Pancreas (tissue), 10 donors: ENCODE results near the gene NFIX. TPM values are rescaled to one million over a fixed set of nuclear protein-coding genes. Genes with fewer than 3 reads are reported as not detected.
"Not testable (repeated sequence)": the region's sequence is repeated elsewhere in the genome, so short reads cannot be mapped to it uniquely, and the experiment has no call there.

Experiments
- ATAC-seq, 4 donors: fragments of 200-7000 bp; cut with Tn5 transposase; one replicate each; pipeline versions ENCODE4 v1.8.0 to v1.9.1; 2020; ENCODE audit warnings: mild to moderate bottlenecking in 4 of 4, moderate library complexity in 4 of 4
- DNase-seq, 6 donors: peaks; one replicate each; pipeline ENCODE4 v3.0.0-alpha.2; 2020
- FAIRE-seq: peaks from 2 replicates; lab custom pipeline; 2012; peaks lifted over from hg19 to GRCh38; lab: Jason Lieb, UNC
- H3K27ac ChIP-seq, 4 donors: fragments of 200-600 bp; sonication (generic); 1 replicate in 3 of 4; 2 replicates in 1 of 4; pipeline versions ENCODE4 v1.5.0 to v1.8.0; 2020
- H3K27me3 ChIP-seq, 4 donors: fragments of 200-600 bp; one replicate each; pipeline ENCODE4 v1.8.0; 2021
- H3K36me3 ChIP-seq, 3 donors: fragments of 200-600 bp; sonication (generic) in 1 of 3; one replicate each; pipeline versions ENCODE4 v1.5.0 to v1.8.0; 2020 to 2021
- H3K4me1 ChIP-seq, 3 donors: fragments of 200-600 bp; one replicate each; pipeline ENCODE4 v1.8.0; 2021
- H3K4me3 ChIP-seq, 4 donors: fragments of 200-600 bp; sonication (generic) in 2 of 4; one replicate each; pipeline versions ENCODE4 v1.5.0 to v1.8.0; 2020 to 2021
- H3K9me3 ChIP-seq, 4 donors: fragments of 200-600 bp; one replicate each; pipeline ENCODE4 v1.8.0; 2021
- CTCF ChIP-seq, 4 donors: fragments of 200-600 bp; sonication (generic) in 3 of 4; IDR thresholded peaks; one replicate each; pipeline versions ENCODE4 v1.5.0 to v1.8.0; 2021; ENCODE audit warnings: antibody characterized with exemption in 4 of 4
- WGBS, 2 donors: extraction: QIAGEN DNeasy Blood & Tissue Kit; methylation state at CpG; one replicate each; pipeline ENCODE4 v1.1.7; 2013; 5-methylcytosine and 5-hydroxymethylcytosine counted together
- intact Hi-C, 3 donors: fragments of 100-400 bp; cut with DNase I; formaldehyde crosslinking; loops; one replicate each; pipeline versions ENCODE4 v1.11.1 to v1.14.2; 2022
- polyA plus RNA-seq, 2 donors: library from polyadenylated mRNA; stranded (reverse); fragments of 200-250 nt; gene quantifications; one replicate each; pipeline ENCODE4 v1.2.3, GENCODE V29; 2013
- total RNA-seq, 6 donors: library from RNA; stranded (reverse); fragmentation: NEBNext Ultra II Directional in 4 of 6; extraction: Animal tissue kit (Norgen Biotek cat#: 25700) in 4 of 6; gene quantifications; one replicate each; pipeline versions ENCODE4 v1.2.1 to v1.2.4, GENCODE V29; 2021 to 2023
- donor health status: healthy with polysubstance abuse.
- donor health status: DM: no; HTN: no; CAD: no; lungs with moderate emphysema.
- donor health status: DM: no; HTN: no; CAD: no.
- donor health status: control.
- donor health status: control.
- donor health status: Bipolar disorder and iron deficiency.
- donor health status: DM: yes; HTN: yes; CAD: no.
- donor health status: DM: no; HTN: no; CAD: no.
- donor health status: DM: no; HTN: no; CAD: no.
- donor health status: DM: yes; HTN: yes; CAD: no.

The NFIX gene
- total and polyA plus RNA-seq, 8 donors: 8.3 to 45.1 (median 32.7) TPM

GRCh38 chr19:12947702-12948611 lies 47.3 kb upstream of the NFIX start:
- FAIRE-seq (no peak), DNase-seq (peak in 3 of 6 donors; percentile 31 to 75 (median 61)), ATAC-seq (no peak)
- no peaks in the 10 kb centered on the region for H3K9me3 ChIP-seq
- H3K27me3 ChIP-seq: no peaks in the 10 kb centered on the region
- peaks cover 7 to 17% (median 9%) of the 10 kb centered on the region in 3 donors for H3K4me1 ChIP-seq
- H3K27ac ChIP-seq: no peak overlapping the region
- peaks cover 4 to 60% (median 40%) of the 10 kb centered on the region in 3 donors for H3K36me3 ChIP-seq
- TF ChIP-seq CTCF (IDR thresholded peaks at IDR 0.05): no peak
- intact Hi-C loops: no loop called here
- WGBS, 2 donors: 74 to 79% methylated on average over 27 to 28 of the region's 28 CpGs
- H3K4me3 ChIP-seq: no peak overlapping the region

- Histone ChIP-seq H3K27me3 (no peaks in the 10 kb centered on the region), H3K4me3 (no peak overlapping the region), H3K4me1 (peaks cover 7 to 21% (median 9%) of the 10 kb centered on the region in 3 donors), H3K9me3 (no peaks in the 10 kb centered on the region), H3K36me3 (peaks cover 0 to 56% (median 33%) of the 10 kb centered on the region in 3 donors), H3K27ac (no peak overlapping the region)
- 89 to 95% methylated on average over 30 of the region's 30 CpGs for WGBS, 2 donors
- peak in 1 of 6 donors; percentile 72 for DNase-seq
- FAIRE-seq: no peak
- TF ChIP-seq CTCF (IDR thresholded peaks at IDR 0.05): no peak
- ATAC-seq: no peak
- intact Hi-C loops: no loop called here
These were observed 46.5 kb upstream of the NFIX start for GRCh38 chr19:12948612-12949362.

GRCh38 chr19:12949363-12950283 lies 45.7 kb upstream of the NFIX start:
- no peak for TF ChIP-seq CTCF (IDR thresholded peaks at IDR 0.05)
- H3K4me3 ChIP-seq: no peak overlapping the region
- 83 to 86% methylated on average over 16 of the region's 16 CpGs for WGBS, 2 donors
- DNase-seq (no peak), ATAC-seq (no peak), FAIRE-seq (no peak)
- H3K36me3 ChIP-seq: peaks cover 0 to 50% (median 29%) of the 10 kb centered on the region in 3 donors
- H3K27ac ChIP-seq: no peak overlapping the region
- no peaks in the 10 kb centered on the region for H3K27me3 ChIP-seq
- intact Hi-C loops: no loop called here
- H3K4me1 ChIP-seq: peaks cover 7 to 21% (median 9%) of the 10 kb centered on the region in 3 donors
- H3K9me3 ChIP-seq: no peaks in the 10 kb centered on the region

- WGBS, 2 donors: 89 to 93% methylated on average over 6 of the region's 6 CpGs
- DNase-seq, FAIRE-seq, ATAC-seq, intact Hi-C loops, H3K9me3 ChIP-seq, H3K27ac ChIP-seq, H3K27me3 ChIP-seq, H3K4me3 ChIP-seq: not testable (repeated sequence)
- Histone ChIP-seq H3K36me3 (peaks cover 0 to 47% (median 29%) of the 10 kb centered on the region in 3 donors), H3K4me1 (peaks cover 6 to 14% (median 8%) of the 10 kb centered on the region in 3 donors)
These were observed 43.2 kb upstream of the NFIX start for GRCh38 chr19:12952050-12952449.
